SW480 (cell line): ENCODE results near the gene GJB3.
"Not testable (repeated sequence)": the region's sequence is repeated elsewhere in the genome, so short reads cannot be mapped to it uniquely, and the experiment has no call there.

Experiments
- DNase-seq: peaks from one replicate; pipeline ENCODE4 v3.0.0-alpha.2; 2016; ENCODE audit warnings: low spot score

The GJB3 gene

GRCh38 chr1:34786521-34787325 is 5.7 kb downstream of the GJB3 start:
- DNase-seq, result peak; percentile 84

GRCh38 chr1:34787461-34788420 is 6.7 kb downstream of the GJB3 start:
- DNase-seq, result peak; percentile 35

GRCh38 chr1:34790985-34791384 is 10.0 kb downstream of the GJB3 start:
- DNase-seq, result no peak

GRCh38 chr1:34792424-34792823 is 11.4 kb downstream of the GJB3 start:
- no peak for DNase-seq

GRCh38 chr1:34792868-34793727 is 12.1 kb downstream of the GJB3 start, which contains the start of gene GJA4:
TSS of gene GJA4 (plus strand) at chr1:34792999. CDS start at chr1:34794214, 1,215 bp downstream.
- DNase-seq, result no peak

GRCh38 chr1:34794001-34794789 is 13.2 kb downstream of the GJB3 start:
- DNase-seq, result no peak

GRCh38 chr1:34794790-34795180 is 13.8 kb downstream of the GJB3 start:
- no peak for DNase-seq

GRCh38 chr1:34795916-34796315 is 14.9 kb downstream of the GJB3 start:
- no peak for DNase-seq

GRCh38 chr1:34796990-34797389 is 16.0 kb downstream of the GJB3 start:
- no peak for DNase-seq

- DNase-seq, result no peak
Measured at GRCh38 chr1:34800214-34800613, 19.2 kb downstream of the GJB3 start.

GRCh38 chr1:34803770-34804169 is 22.8 kb downstream of the GJB3 start:
- no peak for DNase-seq

- no peak for DNase-seq
Measured at GRCh38 chr1:34806396-34806795, 25.4 kb downstream of the GJB3 start.

- peak; percentile 27 for DNase-seq
Measured at GRCh38 chr1:34808051-34808810, 27.2 kb downstream of the GJB3 start.

GRCh38 chr1:34810781-34811180 is 29.8 kb downstream of the GJB3 start:
- DNase-seq, result not testable (repeated sequence)

GRCh38 chr1:34816332-34816731 is 35.3 kb downstream of the GJB3 start:
- no peak for DNase-seq

- DNase-seq, result no peak
Measured at GRCh38 chr1:34816778-34817177, 35.8 kb downstream of the GJB3 start.

- DNase-seq, result not testable (repeated sequence)
Measured at GRCh38 chr1:34818862-34819261, 37.8 kb downstream of the GJB3 start.

- DNase-seq, result no peak
Measured at GRCh38 chr1:34822202-34822601, 41.2 kb downstream of the GJB3 start.

GRCh38 chr1:34824817-34825454 is 43.9 kb downstream of the GJB3 start:
- DNase-seq, result no peak
